Body of pancreas (tissue), 4 donors: Measurements from ENCODE around the gene ZBP1. TPM values are rescaled to one million over a fixed set of nuclear protein-coding genes. Genes with fewer than 3 reads are reported as not detected.

Experiments used
- ATAC-seq: fragments of 150-250 bp; one replicate; pipeline ENCODE4 v1.9.1; 2016
- DNase-seq, 4 donors: peaks; one replicate each; pipeline ENCODE4 v3.0.0-alpha.2; 2019
- H3K27ac ChIP-seq, 4 donors: fragments of 200-600 bp; sonication (generic); 1 replicate in 3 of 4; 2 replicates in 1 of 4; pipeline versions ENCODE4 v1.5.1 to v1.6.1; 2016 to 2019; ENCODE audit warnings: mild to moderate bottlenecking in 1 of 4, mixed read lengths in 1 of 4, moderate library complexity in 1 of 4
- H3K27me3 ChIP-seq, 2 donors: fragments of 200-600 bp; sonication (generic); one replicate each; pipeline ENCODE4 v1.6.0; 2016; ENCODE audit warnings: mild to moderate bottlenecking in 1 of 2
- H3K36me3 ChIP-seq, 2 donors: fragments of 200-600 bp; sonication (generic); replicated peaks in 1 of 2; 2 replicates each; pipeline ENCODE4 v1.5.1; 2016; ENCODE audit warnings: low read depth in 2 of 2; ENCODE audit not compliant: insufficient read depth in 1 of 2
- H3K4me1 ChIP-seq: fragments of 200-600 bp; sonication (generic); one replicate; pipeline ENCODE4 v1.6.0; 2016
- H3K4me3 ChIP-seq, 2 donors: fragments of 200-600 bp; sonication (generic); 1 replicate in 1 of 2; 2 replicates in 1 of 2; pipeline ENCODE4 v1.5.1; 2016 to 2019
- H3K9me3 ChIP-seq, 3 donors: fragments of 200-600 bp; sonication (generic); 1 replicate in 2 of 3; 2 replicates in 1 of 3; pipeline ENCODE4 v1.5.1; 2016
- CTCF ChIP-seq, 7 experiments: fragments of 450-650 bp in 4 of 7; fragments of 200-600 bp in 3 of 7; sonication (generic) in 3 of 7; IDR thresholded peaks; one replicate each; pipeline ENCODE4 v1.5.1; 2016 to 2019; ENCODE audit warnings: antibody characterized with exemption in 7 of 7
- POLR2A ChIP-seq, 3 donors: fragments of 450-650 bp; IDR thresholded peaks; one replicate each; pipeline ENCODE4 v1.6.1; 2016; ENCODE audit warnings: antibody characterized with exemption in 3 of 3, mild to moderate bottlenecking in 2 of 3
- WGBS, 2 donors: methylation state at CpG; one replicate each; pipeline ENCODE4 v1.1.5; 2017; 5-methylcytosine and 5-hydroxymethylcytosine counted together
- intact Hi-C: fragments of 100-400 bp; cut with DNase I; formaldehyde crosslinking; loops from one replicate; pipeline ENCODE4 v1.15.1; 2023
- total RNA-seq, 2 donors: library from RNA; depleted of rRNA; stranded (reverse); fragments of >200 nt; gene quantifications; one replicate each; pipeline ENCODE4 v1.1.0, GENCODE V29; 2016

ZBP1 gene
- total RNA-seq, 2 donors from 2014 or later, result 0.26 TPM; not detected in 1

DNA sequence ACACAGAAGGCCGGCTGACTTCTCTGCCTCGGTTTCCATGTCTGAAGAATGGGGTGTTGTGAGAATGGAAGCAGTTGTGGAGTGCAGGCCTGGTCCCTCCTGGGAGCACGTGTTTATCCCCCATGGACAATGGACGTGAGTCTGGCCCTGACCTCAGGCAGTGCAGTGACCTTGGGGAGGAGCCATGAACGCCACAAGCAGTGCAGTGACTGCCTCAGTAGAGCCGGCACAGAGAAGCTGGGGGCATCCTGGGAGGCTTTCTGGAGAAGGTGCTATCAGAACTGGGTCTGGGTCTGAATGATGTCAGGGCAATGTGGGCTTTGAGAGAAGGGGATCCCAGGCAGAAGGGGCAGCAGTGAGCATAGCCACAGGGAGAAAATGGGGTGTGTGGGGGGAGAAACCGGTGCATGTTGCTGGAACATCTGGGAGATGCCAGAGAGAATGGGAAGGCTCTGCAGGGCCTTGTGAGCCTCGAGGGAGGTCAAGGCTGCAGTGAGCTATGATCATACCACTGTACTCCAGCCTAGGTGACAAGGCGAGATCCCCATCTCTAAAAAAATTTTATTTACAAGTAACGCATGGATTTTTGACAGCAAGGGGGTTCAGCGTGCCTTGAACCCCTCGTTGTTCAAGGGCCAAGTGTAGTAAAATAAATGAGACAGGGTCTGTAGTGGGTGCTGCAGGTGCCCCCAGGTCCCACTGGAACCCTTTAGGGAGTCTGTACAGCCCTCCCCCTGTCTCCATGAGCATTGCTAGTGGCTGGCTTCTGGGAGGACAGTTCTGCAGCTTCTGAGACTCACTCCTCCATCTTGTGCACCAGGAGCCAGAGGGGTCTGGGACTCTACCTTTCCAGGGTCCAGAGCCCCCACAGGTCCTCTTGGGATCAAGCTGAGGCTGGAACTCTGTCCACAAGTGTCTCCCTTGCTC, 27.0 kb upstream of the ZBP1 start:
- H3K9me3 ChIP-seq, result peaks cover 0 to 5% (median 0%) of the 10 kb centered on the region in 3 donors
- no peak for ATAC-seq
- H3K36me3 ChIP-seq, result peaks cover 5 to 6% of the 10 kb centered on the region in 2 donors
- intact Hi-C loops, result no loop called here
- H3K4me1 ChIP-seq, result no peaks in the 10 kb centered on the region
- H3K27ac ChIP-seq, result no peak overlapping the region
- WGBS, 2 donors, result 47 to 56% methylated on average over 12 of the region's 12 CpGs
- H3K4me3 ChIP-seq, result no peak overlapping the region
- no peaks in the 10 kb centered on the region for H3K27me3 ChIP-seq
- TF ChIP-seq CTCF (IDR thresholded peaks at IDR 0.05), result no peak
- no peak for TF ChIP-seq POLR2A (IDR thresholded peaks at IDR 0.05)
- no peak for DNase-seq

DNA sequence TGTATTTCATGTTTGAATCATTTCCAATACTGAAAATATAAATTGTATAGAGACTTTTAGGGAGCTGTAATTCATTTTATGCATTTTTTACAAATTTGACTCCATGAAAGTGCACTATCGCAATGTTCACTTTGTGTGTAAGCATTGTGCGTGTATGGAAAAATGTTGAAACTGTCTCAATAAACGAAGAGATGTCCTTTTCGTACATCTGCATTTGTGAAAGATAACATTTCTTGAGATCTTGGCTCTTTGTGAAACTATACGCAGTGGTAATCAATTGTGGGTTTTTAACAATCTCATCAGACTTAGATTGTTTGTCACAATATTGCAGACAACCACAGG, 18.6 kb upstream of the ZBP1 start:
- Histone ChIP-seq H3K27me3 (no peaks in the 10 kb centered on the region), H3K36me3 (no peaks in the 10 kb centered on the region), H3K27ac (no peak overlapping the region), H3K4me1 (no peaks in the 10 kb centered on the region), H3K9me3 (no peaks in the 10 kb centered on the region), H3K4me3 (no peak overlapping the region)
- 63 to 65% methylated on average over 5 of the region's 5 CpGs for WGBS, 2 donors
- intact Hi-C loops, result no loop called here
- DNase-seq, result no peak
- ATAC-seq, result no peak
- no peak for TF ChIP-seq CTCF (IDR thresholded peaks at IDR 0.05)
- TF ChIP-seq POLR2A (IDR thresholded peaks at IDR 0.05), result no peak

DNA sequence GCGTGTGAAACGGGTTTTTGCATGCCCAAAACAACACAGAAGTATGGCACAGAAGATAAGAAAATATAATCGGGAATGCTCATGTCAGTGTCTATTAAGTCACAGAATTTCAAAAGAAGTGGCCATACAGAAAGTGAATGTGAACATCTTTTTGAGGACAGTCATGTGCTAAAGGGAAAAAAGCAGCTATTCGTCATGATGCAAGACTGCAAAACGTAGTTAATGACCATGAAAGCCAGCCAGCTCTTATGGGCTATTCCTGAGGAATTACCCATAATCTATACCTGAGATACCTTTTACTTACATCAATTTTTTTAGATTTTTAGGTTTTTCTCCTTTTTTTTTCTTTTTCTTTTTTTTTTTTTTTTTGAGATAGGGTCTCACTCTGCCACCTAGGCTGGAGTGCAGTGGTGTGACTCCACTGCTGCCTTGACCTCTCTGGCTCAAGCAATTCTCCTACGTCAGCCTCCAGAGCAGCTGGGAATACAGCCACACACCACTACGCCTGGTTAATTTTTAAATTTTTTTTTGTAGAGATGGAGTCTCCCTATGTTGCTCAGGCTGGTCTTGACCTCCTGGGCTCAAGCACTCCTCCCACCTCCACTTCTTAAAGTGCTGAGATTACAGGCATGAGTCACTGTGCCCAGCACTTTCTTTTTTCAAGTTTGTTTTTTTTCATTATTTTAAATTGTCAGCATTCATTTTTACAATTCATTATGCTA, 18.1 kb upstream of the ZBP1 start:
- intact Hi-C loops, result no loop called here
- no peak for TF ChIP-seq CTCF (IDR thresholded peaks at IDR 0.05)
- TF ChIP-seq POLR2A (IDR thresholded peaks at IDR 0.05), result no peak
- Histone ChIP-seq H3K9me3 (no peaks in the 10 kb centered on the region), H3K4me1 (no peaks in the 10 kb centered on the region), H3K27me3 (no peaks in the 10 kb centered on the region), H3K36me3 (no peaks in the 10 kb centered on the region), H3K27ac (no peak overlapping the region), H3K4me3 (no peak overlapping the region)
- WGBS, 2 donors, result 43 to 51% methylated on average over 7 of the region's 7 CpGs
- DNase-seq, result no peak
- ATAC-seq, result peak; percentile 21

DNA sequence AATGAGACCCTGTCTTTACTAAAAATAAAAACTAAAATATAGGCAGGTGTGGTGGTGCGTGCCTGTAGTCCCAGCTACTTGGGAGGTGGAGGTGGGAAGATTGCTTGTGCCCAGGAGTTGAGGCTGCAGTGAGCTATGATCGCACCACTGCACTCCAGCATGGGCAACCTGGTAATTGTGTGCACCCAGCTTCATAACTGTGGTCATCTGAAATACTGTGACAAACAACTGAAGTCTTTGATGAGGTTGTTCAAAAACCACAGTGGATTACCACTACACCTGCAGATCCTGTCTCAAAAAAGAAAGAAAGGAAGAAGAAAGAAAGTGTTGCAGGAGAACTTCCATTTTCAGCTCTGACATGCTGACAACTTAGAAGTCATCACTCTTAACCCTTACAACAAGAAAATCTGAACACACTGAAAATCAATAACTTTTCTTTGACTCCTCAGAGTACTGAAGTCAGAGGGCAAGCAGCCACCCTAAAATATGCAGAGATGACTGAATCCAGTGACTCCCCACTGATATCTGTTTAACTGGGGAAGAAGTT, 13.8 kb upstream of the ZBP1 start:
- no peak for ATAC-seq
- H3K4me3 ChIP-seq, result no peak overlapping the region
- no peaks in the 10 kb centered on the region for H3K27me3 ChIP-seq
- H3K27ac ChIP-seq, result no peak overlapping the region
- no peaks in the 10 kb centered on the region for H3K36me3 ChIP-seq
- no peak for DNase-seq
- 66 to 80% methylated on average over 2 of the region's 2 CpGs for WGBS, 2 donors
- intact Hi-C loops, result no loop called here
- TF ChIP-seq CTCF (IDR thresholded peaks at IDR 0.05), result no peak
- TF ChIP-seq POLR2A (IDR thresholded peaks at IDR 0.05), result no peak
- H3K9me3 ChIP-seq, result no peaks in the 10 kb centered on the region
- H3K4me1 ChIP-seq, result no peaks in the 10 kb centered on the region
